HCT116 (cell line): Measurements from ENCODE around the gene NAA25.

Source experiments
- CTCF ChIP-seq, 3 experiments: fragments of 200-600 bp in 1 of 3; sonication (generic) in 1 of 3; IDR thresholded peaks in 2 of 3; conservative IDR thresholded peaks in 1 of 3; 2 replicates each; pipeline ENCODE4 v1.5.1; 2012 to 2017; ENCODE audit warnings: low read depth in 2 of 3, low read length in 2 of 3, antibody characterized with exemption in 1 of 3, borderline replicate concordance in 1 of 3, control low read depth in 1 of 3, mild to moderate bottlenecking in 1 of 3, mixed read lengths in 1 of 3, mixed run types in 1 of 3, moderate library complexity in 1 of 3; ENCODE audit not compliant: insufficient read depth in 1 of 3
- POLR2A ChIP-seq: IDR thresholded peaks from 2 replicates; pipeline ENCODE4 v1.7.0; 2011; ENCODE audit warnings: borderline replicate concordance; ENCODE audit not compliant: insufficient read depth, insufficient read length; ENCODE audit errors: extremely low read depth
- RAD21 ChIP-seq: IDR thresholded peaks from 2 replicates; pipeline ENCODE4 v1.6.1; 2012; ENCODE audit warnings: low read depth, mild to moderate bottlenecking

- TF ChIP-seq CTCF (IDR thresholded peaks at IDR 0.05 in 2 of 3, conservative IDR thresholded peaks at IDR 0.05 in 1 of 3; ENCODE audit: borderline replicate concordance in 1 of 3, insufficient read depth in 1 of 3, low read depth in 2 of 3, low read length in 2 of 3) (no peak), RAD21 (no peak), POLR2A (no peak)
These were observed 21.9 kb upstream of the NAA25 start for GRCh38 chr12:112130441-112130998.
